H54 (cell line): Measurements from ENCODE around the gene MUC21.
A peak's percentile ranks its signal among the peaks of the same experiment; 100 is the strongest.

Experiments
- DNase-seq: peaks from one replicate; pipeline ENCODE4 v3.0.0; 2011; ENCODE audit warnings: low spot score, mixed read lengths; ENCODE audit not compliant: insufficient read length
- FAIRE-seq: peaks from 3 replicates; lab custom pipeline; 2011; peaks lifted over from hg19 to GRCh38; lab: Jason Lieb, UNC
- POLR2A ChIP-seq: IDR thresholded peaks from 2 replicates; pipeline ENCODE4 v1.6.1; 2011; ENCODE audit warnings: low read depth, mild to moderate bottlenecking, low read length

Gene MUC21

GRCh38 chr6:30983439-30983838, at the start of gene MUC21:
TSS of gene MUC21 (plus strand) at chr6:30983718. CDS start at chr6:30983959, 241 bp downstream.
- TF ChIP-seq POLR2A: no peak
- DNase-seq (no peak), FAIRE-seq (no peak)

- FAIRE-seq (no peak), DNase-seq (no peak)
- TF ChIP-seq POLR2A: no peak
Observed at GRCh38 chr6:30935018-30935417, 48.5 kb upstream of the MUC21 start.

- FAIRE-seq: no peak
- no peak for TF ChIP-seq POLR2A
- no peak for DNase-seq
Observed at GRCh38 chr6:30937265-30937664, 46.3 kb upstream of the MUC21 start.

GRCh38 chr6:30938730-30939129, 44.8 kb upstream of the MUC21 start:
- no peak for FAIRE-seq
- no peak for DNase-seq
- no peak for TF ChIP-seq POLR2A

GRCh38 chr6:30939473-30939872, 44.0 kb upstream of the MUC21 start:
- no peak for TF ChIP-seq POLR2A
- FAIRE-seq (no peak), DNase-seq (no peak)

- DNase-seq (no peak), FAIRE-seq (no peak)
- no peak for TF ChIP-seq POLR2A
Observed at GRCh38 chr6:30940361-30940986, 43.0 kb upstream of the MUC21 start, which contains the start of gene MUCL3. TSS of gene MUCL3 (plus strand) at chr6:30940973. CDS start at chr6:30941000, 27 bp downstream.

- peak; percentile 87 for DNase-seq
Observed at GRCh38 chr6:30942338-30943060, 41.0 kb upstream of the MUC21 start.

GRCh38 chr6:30944051-30944450, 39.5 kb upstream of the MUC21 start:
- TF ChIP-seq POLR2A: no peak
- FAIRE-seq: no peak
- DNase-seq: no peak

More at GRCh38 chr6:30942338-30943060, 41.0 kb upstream of the MUC21 start:
- FAIRE-seq: peak; percentile 43
- TF ChIP-seq POLR2A: no peak

- no peak for TF ChIP-seq POLR2A
- DNase-seq (no peak), FAIRE-seq (no peak)
Observed at GRCh38 chr6:30945281-30945680, 38.2 kb upstream of the MUC21 start.

GRCh38 chr6:30947231-30947630, 36.3 kb upstream of the MUC21 start:
- TF ChIP-seq POLR2A: no peak
- FAIRE-seq (no peak), DNase-seq (no peak)

GRCh38 chr6:30948811-30949210, 34.7 kb upstream of the MUC21 start:
- FAIRE-seq (no peak), DNase-seq (no peak)
- TF ChIP-seq POLR2A: no peak

GRCh38 chr6:30951907-30952469, 31.5 kb upstream of the MUC21 start:
- no peak for DNase-seq
- no peak for FAIRE-seq
- TF ChIP-seq POLR2A: no peak

GRCh38 chr6:30954631-30955366, 28.7 kb upstream of the MUC21 start:
- no peak for TF ChIP-seq POLR2A
- DNase-seq (no peak), FAIRE-seq (no peak)
